ENCODE data around the gene COL5A1. TPM values are rescaled to one million over a fixed set of nuclear protein-coding genes. Genes with fewer than 3 reads are reported as not detected.
"Not testable (repeated sequence)": the region's sequence is repeated elsewhere in the genome, so short reads cannot be mapped to it uniquely, and the experiment has no call there.

The COL5A1 gene
- total RNA-seq, 1 experiment from 2014 or later: 165 TPM

DNA sequence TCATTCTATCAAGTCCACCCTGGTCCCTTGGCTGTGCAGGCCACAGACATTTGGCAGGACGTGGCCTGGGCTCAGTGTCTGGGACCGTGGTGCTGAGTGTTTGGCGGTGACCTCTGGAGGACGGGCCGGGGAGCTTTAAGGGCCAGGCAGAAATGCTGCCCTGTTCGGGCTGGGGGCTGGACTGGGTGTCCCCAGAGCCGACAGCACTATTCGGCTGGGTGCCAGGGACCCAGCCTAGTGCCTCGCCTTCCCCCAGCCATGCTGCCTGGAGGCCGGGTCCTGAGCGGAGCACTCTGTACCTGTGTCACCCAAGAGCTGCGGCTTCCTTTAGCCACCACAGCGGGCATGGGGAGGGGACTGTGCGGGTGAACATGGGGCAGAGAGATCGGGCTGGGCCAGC lies 40.4 kb downstream of the COL5A1 start:
- no peak for DNase-seq (ENCODE audit: low read depth in 1 of 2, low spot score in 2 of 2)
- H3K27me3 ChIP-seq (replicated peaks): no peaks in the 10 kb centered on the region
- H3K27ac ChIP-seq: no peak overlapping the region
- no peaks in the 10 kb centered on the region for H3K9me3 ChIP-seq (replicated peaks)
- no peak overlapping the region for H3K4me3 ChIP-seq
- H3K36me3 ChIP-seq: peaks cover 23% of the 10 kb centered on the region
- H3K4me1 ChIP-seq (replicated peaks): peaks cover 19% of the 10 kb centered on the region

DNA sequence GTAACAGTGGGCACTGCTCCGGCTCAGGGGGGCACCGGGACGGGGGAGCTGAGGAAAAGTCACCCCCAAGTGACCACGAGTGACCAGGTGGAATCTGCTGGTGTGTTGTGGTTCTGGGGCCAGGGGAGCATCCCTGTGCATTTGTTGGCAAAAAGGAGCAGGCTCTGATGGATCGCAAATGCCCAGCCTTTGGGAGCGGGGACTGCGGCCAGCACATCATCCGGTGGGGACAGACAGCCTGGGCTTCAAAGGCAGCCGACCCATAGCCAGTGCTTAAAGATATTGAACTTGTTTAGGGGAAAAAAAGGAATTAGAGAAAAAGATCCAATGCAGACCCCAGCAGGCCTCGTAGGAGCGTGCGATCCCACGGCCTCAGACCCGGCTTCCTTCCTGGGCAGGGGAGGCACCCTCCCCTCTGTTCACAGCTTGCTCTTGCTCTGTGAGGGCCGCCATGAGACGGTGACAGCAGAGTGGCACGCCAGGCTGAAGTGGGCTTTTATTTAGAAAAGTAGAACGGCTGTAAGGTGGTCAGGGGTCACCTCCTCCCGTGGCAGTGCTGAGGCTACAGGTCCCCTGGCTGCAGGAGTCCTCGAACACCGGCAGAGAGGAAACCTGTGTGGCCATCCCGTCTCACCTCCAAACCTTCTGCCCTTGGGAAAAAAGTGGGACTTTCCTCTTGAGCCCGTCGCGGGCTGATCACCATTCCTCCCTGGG lies 41.2 kb downstream of the COL5A1 start:
- H3K27ac ChIP-seq: no peak overlapping the region
- peaks cover 18% of the 10 kb centered on the region for H3K4me1 ChIP-seq (replicated peaks)
- no peak overlapping the region for H3K4me3 ChIP-seq
- H3K9me3 ChIP-seq (replicated peaks): no peaks in the 10 kb centered on the region
- DNase-seq (ENCODE audit: low read depth in 1 of 2, low spot score in 2 of 2): no peak
- no peaks in the 10 kb centered on the region for H3K27me3 ChIP-seq (replicated peaks)
- H3K36me3 ChIP-seq: peaks cover 29% of the 10 kb centered on the region

DNA sequence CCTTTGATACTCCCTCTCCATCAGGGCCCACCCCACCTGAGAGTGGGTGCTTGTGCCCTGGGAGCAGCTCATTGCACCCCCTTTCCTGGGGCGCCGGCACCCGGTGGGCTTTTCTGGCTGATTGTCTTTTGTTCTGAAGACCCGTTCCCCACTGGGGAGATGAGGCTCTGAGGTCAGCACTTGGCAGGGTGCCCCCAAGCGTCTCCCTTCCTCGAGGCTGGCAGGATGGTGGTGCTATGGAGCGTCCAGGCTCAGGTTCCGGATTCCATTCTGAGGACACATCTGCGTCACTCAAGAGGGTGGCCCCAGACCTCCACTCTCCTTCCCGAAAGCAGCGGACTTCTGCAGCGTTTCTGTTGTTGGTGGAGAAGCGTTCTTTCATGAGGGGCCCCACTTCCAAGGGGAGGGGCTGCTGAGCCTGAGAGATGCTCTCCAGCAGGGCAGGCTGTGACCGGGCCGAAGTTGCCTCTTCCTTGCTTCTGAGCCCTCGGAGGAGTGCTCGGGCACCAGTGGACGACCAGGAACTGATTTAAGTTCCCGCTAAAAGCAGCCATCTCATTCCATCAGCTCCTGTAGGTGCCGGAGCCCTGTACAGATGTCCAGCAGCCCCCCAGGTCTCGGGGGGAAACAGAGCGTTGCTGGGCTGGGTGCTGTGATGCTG lies 42.2 kb downstream of the COL5A1 start:
- no peaks in the 10 kb centered on the region for H3K27me3 ChIP-seq (replicated peaks)
- H3K27ac ChIP-seq: no peak overlapping the region
- H3K4me1 ChIP-seq (replicated peaks): peaks cover 8% of the 10 kb centered on the region
- no peak overlapping the region for H3K4me3 ChIP-seq
- DNase-seq (ENCODE audit: low read depth in 1 of 2, low spot score in 2 of 2): no peak
- no peaks in the 10 kb centered on the region for H3K9me3 ChIP-seq (replicated peaks)
- peaks cover 37% of the 10 kb centered on the region for H3K36me3 ChIP-seq

DNA sequence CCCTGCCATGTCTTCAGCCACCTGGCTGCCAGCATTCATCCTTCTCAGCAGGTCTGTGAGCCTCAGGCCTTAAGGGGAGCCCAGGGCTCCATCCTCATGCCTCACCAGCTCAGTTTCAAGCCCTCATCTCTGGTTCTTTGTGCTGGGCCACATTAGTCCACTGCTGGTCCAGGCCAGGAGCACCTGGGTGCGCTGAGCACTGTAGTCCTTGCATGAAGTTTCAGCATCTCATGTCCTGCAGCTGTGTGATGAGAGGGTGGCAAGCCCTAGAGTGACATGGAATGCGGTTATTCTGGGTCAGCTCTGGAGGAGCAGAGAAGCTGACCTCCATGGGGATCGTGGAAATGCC lies 42.7 kb downstream of the COL5A1 start:
- Histone ChIP-seq H3K4me3 (no peak overlapping the region), H3K9me3 (replicated peaks) (no peaks in the 10 kb centered on the region), H3K27me3 (replicated peaks) (no peaks in the 10 kb centered on the region), H3K36me3 (peaks cover 40% of the 10 kb centered on the region), H3K27ac (no peak overlapping the region), H3K4me1 (replicated peaks) (peaks cover 7% of the 10 kb centered on the region)
- DNase-seq (ENCODE audit: low read depth in 1 of 2, low spot score in 2 of 2): no peak

DNA sequence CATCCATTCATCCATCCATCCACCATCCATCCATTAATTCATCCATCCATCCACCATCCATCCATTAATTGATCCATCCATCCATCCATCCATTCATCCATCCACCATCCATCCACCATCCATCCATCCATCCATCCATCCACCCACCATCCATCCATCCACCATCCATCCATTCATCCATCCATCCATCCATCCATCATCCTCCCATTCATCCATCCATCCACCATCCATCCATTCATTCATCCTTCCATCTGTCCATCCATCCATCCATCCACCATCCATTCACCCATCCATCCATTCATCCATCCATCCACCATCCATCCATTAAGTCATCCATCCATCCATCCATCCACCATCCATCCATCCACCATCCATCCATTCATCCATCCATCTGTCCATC lies 43.3 kb downstream of the COL5A1 start:
- not testable (repeated sequence) for DNase-seq (ENCODE audit: low read depth in 1 of 2, low spot score in 2 of 2); H3K9me3 ChIP-seq (replicated peaks); H3K4me1 ChIP-seq (replicated peaks); H3K27ac ChIP-seq; H3K27me3 ChIP-seq (replicated peaks); H3K4me3 ChIP-seq
- H3K36me3 ChIP-seq: peaks cover 44% of the 10 kb centered on the region

DNA sequence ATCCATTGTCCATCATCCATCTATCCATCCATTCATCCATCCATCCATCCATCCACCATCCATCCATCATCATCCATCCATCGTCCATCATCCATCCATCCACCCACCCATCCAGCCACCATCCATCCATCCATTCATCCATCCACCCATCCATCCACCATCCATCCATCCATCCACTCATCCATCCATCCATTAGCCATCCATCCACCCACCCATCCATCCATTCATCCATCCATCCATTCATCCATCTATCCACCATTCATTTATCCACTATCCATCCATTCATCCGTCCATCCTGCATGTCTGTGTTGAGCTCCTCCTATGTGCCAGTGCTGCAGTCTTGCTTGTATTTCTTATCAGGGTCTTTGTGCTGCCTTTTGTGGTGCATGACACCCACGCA lies 44.2 kb downstream of the COL5A1 start:
- H3K36me3 ChIP-seq: peaks cover 46% of the 10 kb centered on the region
- H3K4me1 ChIP-seq (replicated peaks): peaks cover 7% of the 10 kb centered on the region; the same call in 1 of the 2 replicates
- H3K27me3 ChIP-seq (replicated peaks): no peaks in the 10 kb centered on the region
- DNase-seq (ENCODE audit: low read depth in 1 of 2, low spot score in 2 of 2): no peak
- no peaks in the 10 kb centered on the region; the same call in 1 of the 2 replicates for H3K9me3 ChIP-seq (replicated peaks)
- no peak overlapping the region for H3K27ac ChIP-seq
- no peak overlapping the region for H3K4me3 ChIP-seq

DNA sequence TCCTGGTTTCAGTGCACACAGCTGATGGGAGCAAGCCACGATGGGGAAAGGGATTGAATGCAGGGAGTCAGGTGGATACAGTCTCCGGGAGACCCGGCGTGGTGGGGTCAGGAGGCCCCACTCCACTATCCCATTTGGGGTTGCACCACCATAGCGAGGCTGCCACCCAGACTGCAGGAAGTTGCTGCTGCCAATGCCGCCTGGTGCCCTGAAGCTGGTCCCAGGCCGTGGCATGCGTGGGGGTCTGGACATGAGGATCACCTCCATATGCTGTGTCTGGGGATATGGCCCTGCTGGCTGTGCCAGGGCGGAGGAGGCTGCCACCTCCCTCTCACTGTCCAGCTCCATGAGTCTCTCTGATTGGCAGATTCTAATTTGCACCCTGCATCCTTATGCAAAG lies 45.3 kb downstream of the COL5A1 start:
- no peak for DNase-seq (ENCODE audit: low read depth in 1 of 2, low spot score in 2 of 2)
- Histone ChIP-seq H3K36me3 (peaks cover 57% of the 10 kb centered on the region), H3K4me1 (replicated peaks) (peaks cover 3% of the 10 kb centered on the region; the same call in 1 of the 2 replicates), H3K4me3 (no peak overlapping the region), H3K9me3 (replicated peaks) (no peaks in the 10 kb centered on the region; the same call in 1 of the 2 replicates), H3K27me3 (replicated peaks) (no peaks in the 10 kb centered on the region), H3K27ac (no peak overlapping the region)

DNA sequence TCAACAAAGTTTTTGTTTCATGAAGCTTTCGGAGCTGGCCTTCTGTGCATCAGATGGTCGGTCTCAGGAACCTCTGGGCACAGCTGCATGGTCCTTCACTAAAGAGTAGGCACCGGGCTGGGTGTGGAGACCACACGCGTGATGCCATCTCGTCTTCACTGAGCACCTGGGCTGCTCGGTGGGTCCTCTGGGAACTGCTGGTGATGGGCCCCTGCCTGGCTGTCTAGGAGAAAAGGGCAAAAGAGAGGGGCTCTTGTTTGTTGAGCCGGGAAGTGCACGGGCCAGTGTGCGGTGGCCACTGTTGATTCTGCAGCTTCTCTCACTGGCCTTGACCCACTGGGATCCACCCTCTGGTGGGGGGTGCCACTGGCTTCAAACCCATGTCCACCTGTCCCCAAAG lies 46.0 kb downstream of the COL5A1 start:
- H3K27ac ChIP-seq: no peak overlapping the region
- H3K4me1 ChIP-seq (replicated peaks): peaks cover 3% of the 10 kb centered on the region; the same call in 1 of the 2 replicates
- no peak overlapping the region for H3K4me3 ChIP-seq
- peaks cover 64% of the 10 kb centered on the region for H3K36me3 ChIP-seq
- no peak for DNase-seq (ENCODE audit: low read depth in 1 of 2, low spot score in 2 of 2)
- H3K27me3 ChIP-seq (replicated peaks): no peaks in the 10 kb centered on the region
- no peaks in the 10 kb centered on the region; the same call in 1 of the 2 replicates for H3K9me3 ChIP-seq (replicated peaks)

DNA sequence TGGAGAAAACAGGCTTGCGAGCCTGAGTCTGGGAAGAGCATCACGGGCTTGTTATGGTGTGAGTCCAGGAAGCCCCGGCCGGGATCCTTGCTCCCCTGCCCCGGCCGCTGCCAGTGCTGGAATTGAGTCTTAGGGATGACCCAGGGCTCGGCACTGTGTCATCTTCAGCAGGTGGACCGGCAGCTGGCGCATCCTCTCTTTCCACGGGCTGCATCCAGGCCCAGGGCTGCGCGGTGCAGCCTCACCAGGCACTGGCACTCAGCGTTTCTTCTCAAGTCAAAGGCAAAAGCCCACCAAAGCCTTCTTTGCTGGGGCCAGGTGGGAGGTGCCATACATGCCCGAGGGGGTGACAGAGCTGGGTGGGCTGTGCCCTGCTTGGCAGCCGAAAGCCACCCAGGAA lies 46.6 kb downstream of the COL5A1 start:
- Histone ChIP-seq H3K4me1 (replicated peaks) (peaks cover 3% of the 10 kb centered on the region; the same call in 1 of the 2 replicates), H3K9me3 (replicated peaks) (no peaks in the 10 kb centered on the region; the same call in 1 of the 2 replicates), H3K4me3 (no peak overlapping the region), H3K27me3 (replicated peaks) (no peaks in the 10 kb centered on the region), H3K27ac (no peak overlapping the region), H3K36me3 (peaks cover 69% of the 10 kb centered on the region)
- DNase-seq (ENCODE audit: low read depth in 1 of 2, low spot score in 2 of 2): no peak

DNA sequence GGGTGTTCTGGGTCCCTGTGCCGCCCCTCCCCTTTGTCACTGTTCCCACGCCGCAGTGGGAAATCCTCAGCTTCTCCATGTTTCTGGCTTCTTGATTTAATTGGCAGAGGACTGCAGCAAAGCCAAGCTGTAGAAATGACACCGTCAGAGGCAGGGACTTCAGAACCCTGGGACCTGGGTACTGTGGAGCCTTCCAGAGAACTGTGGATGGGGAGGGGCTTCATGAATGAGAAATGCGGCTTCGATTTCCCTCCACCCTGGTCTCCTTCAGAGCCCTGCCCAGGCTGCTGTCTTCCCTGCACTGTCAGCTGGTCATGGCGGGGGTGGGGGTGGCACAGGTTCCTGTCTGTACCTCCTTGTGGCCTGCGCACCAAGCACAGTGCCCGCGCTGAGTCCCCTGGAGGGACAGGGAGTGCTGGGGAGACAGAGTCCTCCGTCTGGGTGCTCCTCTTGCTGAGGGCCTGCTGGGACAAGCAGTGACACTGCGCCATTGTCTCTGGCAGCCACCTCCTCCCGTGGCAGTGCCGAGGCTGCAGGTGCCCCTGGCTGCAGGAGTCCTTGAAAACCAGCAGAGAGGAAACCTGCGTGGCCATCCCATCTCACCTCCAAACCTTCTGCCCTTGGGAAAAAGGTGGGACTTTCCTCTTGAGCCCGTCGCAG lies 47.2 kb downstream of the COL5A1 start:
- H3K36me3 ChIP-seq: peaks cover 75% of the 10 kb centered on the region
- no peak overlapping the region for H3K27ac ChIP-seq
- no peaks in the 10 kb centered on the region; the same call in 1 of the 2 replicates for H3K9me3 ChIP-seq (replicated peaks)
- H3K4me1 ChIP-seq (replicated peaks): peaks cover 3% of the 10 kb centered on the region; the same call in 1 of the 2 replicates
- no peak for DNase-seq (ENCODE audit: low read depth in 1 of 2, low spot score in 2 of 2)
- no peaks in the 10 kb centered on the region for H3K27me3 ChIP-seq (replicated peaks)
- H3K4me3 ChIP-seq: no peak overlapping the region

DNA sequence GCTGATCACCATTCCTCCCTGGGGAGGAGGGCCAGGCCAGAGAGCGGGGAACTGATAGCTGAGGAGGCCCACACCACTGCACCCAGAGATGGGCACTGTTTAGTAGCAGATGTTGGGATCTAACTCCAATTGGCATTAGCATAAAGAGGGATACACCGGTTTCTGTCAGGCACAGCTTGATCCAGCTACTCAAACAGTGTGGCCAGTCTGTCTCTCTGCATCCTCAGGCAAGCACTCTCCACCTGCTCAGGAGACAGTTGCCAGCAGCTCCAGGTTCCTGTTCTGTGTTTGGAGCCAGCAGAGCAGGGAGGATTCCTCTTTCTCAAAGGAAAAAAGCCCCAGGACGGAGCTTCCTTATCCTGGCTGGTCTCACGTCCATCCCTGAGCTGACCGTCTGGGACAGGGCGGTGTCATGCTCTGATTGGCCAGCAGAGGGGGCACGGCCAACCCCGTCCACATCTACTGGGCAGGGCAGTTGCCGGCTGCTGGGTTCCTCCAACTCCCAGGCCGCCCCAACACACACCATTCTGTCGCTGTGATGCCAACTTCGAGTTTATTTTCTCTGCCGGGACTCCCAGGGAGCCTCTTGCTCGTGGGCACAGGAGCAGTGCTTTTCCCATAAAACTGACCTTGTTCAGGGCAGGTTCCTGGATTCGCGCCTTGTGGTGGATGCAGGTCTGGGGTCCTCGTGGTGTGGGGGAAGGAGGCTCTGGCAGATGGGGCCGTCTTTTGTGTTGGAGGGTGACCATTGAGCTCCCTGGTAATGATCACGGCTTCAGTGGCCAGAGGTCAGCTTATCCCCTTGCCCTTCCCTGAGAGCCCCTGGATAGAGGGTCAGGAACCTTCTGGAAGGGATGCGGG lies 47.9 kb downstream of the COL5A1 start:
- Histone ChIP-seq H3K27ac (no peak overlapping the region), H3K9me3 (replicated peaks) (no peaks in the 10 kb centered on the region; the same call in 1 of the 2 replicates), H3K4me3 (no peak overlapping the region), H3K4me1 (replicated peaks) (peaks cover 3% of the 10 kb centered on the region; the same call in 1 of the 2 replicates), H3K36me3 (peaks cover 82% of the 10 kb centered on the region), H3K27me3 (replicated peaks) (no peaks in the 10 kb centered on the region)
- peak; percentile 48 to 66 for DNase-seq (ENCODE audit: low read depth in 1 of 2, low spot score in 2 of 2)

DNA sequence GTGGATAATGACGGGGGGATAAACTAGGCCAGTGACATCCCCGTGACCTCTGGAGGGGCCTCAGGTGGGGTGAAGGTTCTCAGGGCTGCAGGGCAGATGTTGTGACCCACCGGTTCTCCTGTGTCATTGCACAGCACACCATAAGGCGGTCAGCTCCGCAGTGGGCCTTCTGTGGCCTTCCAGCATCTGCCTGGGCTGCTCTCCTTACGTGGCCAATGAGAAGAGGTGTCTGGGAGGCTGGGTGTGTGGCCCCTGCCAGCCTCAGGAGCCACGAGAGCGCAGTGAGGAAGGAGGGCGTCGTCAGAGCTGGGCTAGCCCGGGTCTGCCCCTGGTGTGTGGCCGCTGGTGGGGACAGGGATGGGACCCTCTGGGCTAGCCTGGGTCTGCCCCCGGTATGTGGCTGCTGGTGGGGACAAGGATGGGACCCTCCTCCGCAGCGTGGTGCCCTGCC lies 48.7 kb downstream of the COL5A1 start:
- peaks cover 3% of the 10 kb centered on the region; the same call in 1 of the 2 replicates for H3K4me1 ChIP-seq (replicated peaks)
- DNase-seq (ENCODE audit: low read depth in 1 of 2, low spot score in 2 of 2): no peak
- H3K36me3 ChIP-seq: peaks cover 88% of the 10 kb centered on the region
- H3K27ac ChIP-seq: no peak overlapping the region
- H3K4me3 ChIP-seq: no peak overlapping the region
- H3K9me3 ChIP-seq (replicated peaks): no peaks in the 10 kb centered on the region; the same call in 1 of the 2 replicates
- no peaks in the 10 kb centered on the region for H3K27me3 ChIP-seq (replicated peaks)

Data from SJSA1 (cell line).